ENCODE results near the gene FANK1.

The FANK1 gene

GRCh38 chr10:126015413-126015812 is 119.0 kb downstream of the FANK1 start:
- H3K9me3 ChIP-seq (ENCODE audit: control insufficient read depth in 2 of 2, low read length in 2 of 2): no peaks in the 10 kb centered on the region
- H3K9ac ChIP-seq (ENCODE audit: low read depth in 1 of 2, low read length in 2 of 2): no peak overlapping the region
- no peak overlapping the region for H3K27ac ChIP-seq (ENCODE audit: low read depth in 2 of 2, low read length in 2 of 2)

GRCh38 chr10:126016156-126016805 is 119.9 kb downstream of the FANK1 start:
- Histone ChIP-seq H3K27ac (ENCODE audit: low read depth in 2 of 2, low read length in 2 of 2) (no peak overlapping the region), H3K9me3 (ENCODE audit: control insufficient read depth in 2 of 2, low read length in 2 of 2) (no peaks in the 10 kb centered on the region), H3K4me3 (ENCODE audit: low read length in 2 of 2) (no peak overlapping the region), H3K9ac (ENCODE audit: low read depth in 1 of 2, low read length in 2 of 2) (no peak overlapping the region), H3K4me1 (ENCODE audit: control insufficient read depth in 2 of 2, insufficient read depth in 2 of 2, low read length in 2 of 2) (no peaks in the 10 kb centered on the region), H3K27me3 (ENCODE audit: control insufficient read depth in 2 of 2, insufficient read depth in 2 of 2, low read length in 2 of 2) (no peaks in the 10 kb centered on the region), H3K36me3 (ENCODE audit: control insufficient read depth in 2 of 2, insufficient read depth in 2 of 2, low read length in 2 of 2) (no peaks in the 10 kb centered on the region)

More at GRCh38 chr10:126015413-126015812, 119.0 kb downstream of the FANK1 start:
- H3K27me3 ChIP-seq (ENCODE audit: control insufficient read depth in 2 of 2, insufficient read depth in 2 of 2, low read length in 2 of 2): no peaks in the 10 kb centered on the region
- no peak overlapping the region for H3K4me3 ChIP-seq (ENCODE audit: low read length in 2 of 2)
- H3K4me1 ChIP-seq (ENCODE audit: control insufficient read depth in 2 of 2, insufficient read depth in 2 of 2, low read length in 2 of 2): no peaks in the 10 kb centered on the region
- peaks cover 0 to 3% of the 10 kb centered on the region in 2 donors for H3K36me3 ChIP-seq (ENCODE audit: control insufficient read depth in 2 of 2, insufficient read depth in 2 of 2, low read length in 2 of 2)

GRCh38 chr10:126016882-126017281 is 120.5 kb downstream of the FANK1 start:
- H3K4me3 ChIP-seq (ENCODE audit: low read length in 2 of 2): no peak overlapping the region
- H3K27me3 ChIP-seq (ENCODE audit: control insufficient read depth in 2 of 2, insufficient read depth in 2 of 2, low read length in 2 of 2): no peaks in the 10 kb centered on the region
- no peaks in the 10 kb centered on the region for H3K36me3 ChIP-seq (ENCODE audit: control insufficient read depth in 2 of 2, insufficient read depth in 2 of 2, low read length in 2 of 2)
- no peaks in the 10 kb centered on the region for H3K4me1 ChIP-seq (ENCODE audit: control insufficient read depth in 2 of 2, insufficient read depth in 2 of 2, low read length in 2 of 2)
- H3K27ac ChIP-seq (ENCODE audit: low read depth in 2 of 2, low read length in 2 of 2): no peak overlapping the region
- H3K9me3 ChIP-seq (ENCODE audit: control insufficient read depth in 2 of 2, low read length in 2 of 2): no peaks in the 10 kb centered on the region
- H3K9ac ChIP-seq (ENCODE audit: low read depth in 1 of 2, low read length in 2 of 2): no peak overlapping the region

GRCh38 chr10:126017961-126018560 is 121.7 kb downstream of the FANK1 start:
- H3K27ac ChIP-seq (ENCODE audit: low read depth in 2 of 2, low read length in 2 of 2): no peak overlapping the region

GRCh38 chr10:126021833-126022500 is 125.6 kb downstream of the FANK1 start:
- H3K27ac ChIP-seq (ENCODE audit: low read depth in 2 of 2, low read length in 2 of 2): no peak overlapping the region
- no peaks in the 10 kb centered on the region for H3K36me3 ChIP-seq (ENCODE audit: control insufficient read depth in 2 of 2, insufficient read depth in 2 of 2, low read length in 2 of 2)
- H3K9ac ChIP-seq (ENCODE audit: low read depth in 1 of 2, low read length in 2 of 2): no peak overlapping the region
- H3K27me3 ChIP-seq (ENCODE audit: control insufficient read depth in 2 of 2, insufficient read depth in 2 of 2, low read length in 2 of 2): no peaks in the 10 kb centered on the region
- no peaks in the 10 kb centered on the region for H3K4me1 ChIP-seq (ENCODE audit: control insufficient read depth in 2 of 2, insufficient read depth in 2 of 2, low read length in 2 of 2)
- H3K4me3 ChIP-seq (ENCODE audit: low read length in 2 of 2): no peak overlapping the region
- no peaks in the 10 kb centered on the region for H3K9me3 ChIP-seq (ENCODE audit: control insufficient read depth in 2 of 2, low read length in 2 of 2)

More at GRCh38 chr10:126017961-126018560, 121.7 kb downstream of the FANK1 start:
- Histone ChIP-seq H3K9ac (ENCODE audit: low read depth in 1 of 2, low read length in 2 of 2) (no peak overlapping the region), H3K27me3 (ENCODE audit: control insufficient read depth in 2 of 2, insufficient read depth in 2 of 2, low read length in 2 of 2) (no peaks in the 10 kb centered on the region), H3K9me3 (ENCODE audit: control insufficient read depth in 2 of 2, low read length in 2 of 2) (no peaks in the 10 kb centered on the region), H3K4me1 (ENCODE audit: control insufficient read depth in 2 of 2, insufficient read depth in 2 of 2, low read length in 2 of 2) (no peaks in the 10 kb centered on the region), H3K36me3 (ENCODE audit: control insufficient read depth in 2 of 2, insufficient read depth in 2 of 2, low read length in 2 of 2) (no peaks in the 10 kb centered on the region), H3K4me3 (ENCODE audit: low read length in 2 of 2) (no peak overlapping the region)

- H3K9ac ChIP-seq (ENCODE audit: low read depth in 1 of 2, low read length in 2 of 2): no peak overlapping the region
- no peak overlapping the region for H3K4me3 ChIP-seq (ENCODE audit: low read length in 2 of 2)
- no peak overlapping the region for H3K27ac ChIP-seq (ENCODE audit: low read depth in 2 of 2, low read length in 2 of 2)
- H3K4me1 ChIP-seq (ENCODE audit: control insufficient read depth in 2 of 2, insufficient read depth in 2 of 2, low read length in 2 of 2): no peaks in the 10 kb centered on the region
- no peaks in the 10 kb centered on the region for H3K9me3 ChIP-seq (ENCODE audit: control insufficient read depth in 2 of 2, low read length in 2 of 2)
- no peaks in the 10 kb centered on the region for H3K27me3 ChIP-seq (ENCODE audit: control insufficient read depth in 2 of 2, insufficient read depth in 2 of 2, low read length in 2 of 2)
- no peaks in the 10 kb centered on the region for H3K36me3 ChIP-seq (ENCODE audit: control insufficient read depth in 2 of 2, insufficient read depth in 2 of 2, low read length in 2 of 2)
These were observed 126.5 kb downstream of the FANK1 start for GRCh38 chr10:126022841-126023240.

- Histone ChIP-seq H3K4me3 (ENCODE audit: low read length in 2 of 2) (no peak overlapping the region), H3K27ac (ENCODE audit: low read depth in 2 of 2, low read length in 2 of 2) (no peak overlapping the region), H3K27me3 (ENCODE audit: control insufficient read depth in 2 of 2, insufficient read depth in 2 of 2, low read length in 2 of 2) (no peaks in the 10 kb centered on the region), H3K36me3 (ENCODE audit: control insufficient read depth in 2 of 2, insufficient read depth in 2 of 2, low read length in 2 of 2) (no peaks in the 10 kb centered on the region), H3K9ac (ENCODE audit: low read depth in 1 of 2, low read length in 2 of 2) (no peak overlapping the region), H3K4me1 (ENCODE audit: control insufficient read depth in 2 of 2, insufficient read depth in 2 of 2, low read length in 2 of 2) (no peaks in the 10 kb centered on the region), H3K9me3 (ENCODE audit: control insufficient read depth in 2 of 2, low read length in 2 of 2) (no peaks in the 10 kb centered on the region)
These were observed 131.3 kb downstream of the FANK1 start for GRCh38 chr10:126027692-126028091.

GRCh38 chr10:126029999-126030398 is 133.6 kb downstream of the FANK1 start:
- no peak overlapping the region for H3K27ac ChIP-seq (ENCODE audit: low read depth in 2 of 2, low read length in 2 of 2)
- H3K9me3 ChIP-seq (ENCODE audit: control insufficient read depth in 2 of 2, low read length in 2 of 2): peaks cover 0 to 3% of the 10 kb centered on the region in 2 donors
- H3K27me3 ChIP-seq (ENCODE audit: control insufficient read depth in 2 of 2, insufficient read depth in 2 of 2, low read length in 2 of 2): no peaks in the 10 kb centered on the region
- H3K4me1 ChIP-seq (ENCODE audit: control insufficient read depth in 2 of 2, insufficient read depth in 2 of 2, low read length in 2 of 2): no peaks in the 10 kb centered on the region
- no peaks in the 10 kb centered on the region for H3K36me3 ChIP-seq (ENCODE audit: control insufficient read depth in 2 of 2, insufficient read depth in 2 of 2, low read length in 2 of 2)
- H3K9ac ChIP-seq (ENCODE audit: low read depth in 1 of 2, low read length in 2 of 2): no peak overlapping the region
- no peak overlapping the region for H3K4me3 ChIP-seq (ENCODE audit: low read length in 2 of 2)

GRCh38 chr10:126034586-126034985 is 138.2 kb downstream of the FANK1 start:
- no peaks in the 10 kb centered on the region for H3K27me3 ChIP-seq (ENCODE audit: control insufficient read depth in 2 of 2, insufficient read depth in 2 of 2, low read length in 2 of 2)
- H3K27ac ChIP-seq (ENCODE audit: low read depth in 2 of 2, low read length in 2 of 2): no peak overlapping the region
- H3K4me3 ChIP-seq (ENCODE audit: low read length in 2 of 2): no peak overlapping the region
- H3K9ac ChIP-seq (ENCODE audit: low read depth in 1 of 2, low read length in 2 of 2): no peak overlapping the region
- peaks cover 0 to 3% of the 10 kb centered on the region in 2 donors for H3K9me3 ChIP-seq (ENCODE audit: control insufficient read depth in 2 of 2, low read length in 2 of 2)
- H3K4me1 ChIP-seq (ENCODE audit: control insufficient read depth in 2 of 2, insufficient read depth in 2 of 2, low read length in 2 of 2): no peaks in the 10 kb centered on the region
- no peaks in the 10 kb centered on the region for H3K36me3 ChIP-seq (ENCODE audit: control insufficient read depth in 2 of 2, insufficient read depth in 2 of 2, low read length in 2 of 2)

- Histone ChIP-seq H3K36me3 (ENCODE audit: control insufficient read depth in 2 of 2, insufficient read depth in 2 of 2, low read length in 2 of 2) (no peaks in the 10 kb centered on the region), H3K27ac (ENCODE audit: low read depth in 2 of 2, low read length in 2 of 2) (no peak overlapping the region)
These were observed 140.2 kb downstream of the FANK1 start for GRCh38 chr10:126036515-126036914.

More at GRCh38 chr10:126036515-126036914, 140.2 kb downstream of the FANK1 start:
- H3K9me3 ChIP-seq (ENCODE audit: control insufficient read depth in 2 of 2, low read length in 2 of 2): peaks cover 0 to 3% of the 10 kb centered on the region in 2 donors
- H3K4me1 ChIP-seq (ENCODE audit: control insufficient read depth in 2 of 2, insufficient read depth in 2 of 2, low read length in 2 of 2): no peaks in the 10 kb centered on the region
- no peak overlapping the region for H3K4me3 ChIP-seq (ENCODE audit: low read length in 2 of 2)
- no peak overlapping the region for H3K9ac ChIP-seq (ENCODE audit: low read depth in 1 of 2, low read length in 2 of 2)
- H3K27me3 ChIP-seq (ENCODE audit: control insufficient read depth in 2 of 2, insufficient read depth in 2 of 2, low read length in 2 of 2): no peaks in the 10 kb centered on the region

All from mucosa of rectum (tissue), 2 donors.